Heart left ventricle (tissue), 16 donors: ENCODE data around the gene ACAP3. TPM values are rescaled to one million over a fixed set of nuclear protein-coding genes. Genes with fewer than 3 reads are reported as not detected.

Experiments
- ATAC-seq, 4 donors: fragments of 200-7000 bp; cut with Tn5 transposase; one replicate each; pipeline ENCODE4 v1.9.1; 2020 to 2022; ENCODE audit warnings: moderate library complexity in 4 of 4, mild to moderate bottlenecking in 3 of 4, moderate number of reproducible peaks in 1 of 4
- DNase-seq, 5 donors: peaks; one replicate each; pipeline ENCODE4 v3.0.0-alpha.2; 2020
- H3K27ac ChIP-seq, 12 donors: fragments of 200-600 bp; sonication (generic) in 4 of 12; one replicate each; pipeline versions ENCODE4 v1.5.0 to v1.8.0; 2016 to 2022; ENCODE audit warnings: mild to moderate bottlenecking in 2 of 12
- H3K27me3 ChIP-seq, 9 donors: fragments of 200-600 bp; sonication (generic) in 2 of 9; one replicate each; pipeline versions ENCODE4 v1.5.1 to v1.8.0; 2016 to 2022; ENCODE audit warnings: mild to moderate bottlenecking in 3 of 9
- H3K36me3 ChIP-seq, 9 donors: fragments of 200-600 bp; sonication (generic) in 2 of 9; one replicate each; pipeline versions ENCODE4 v1.5.0 to v1.8.0; 2018 to 2022; ENCODE audit warnings: mild to moderate bottlenecking in 2 of 9
- H3K4me1 ChIP-seq, 12 donors: fragments of 200-600 bp; sonication (generic) in 4 of 12; one replicate each; pipeline versions ENCODE4 v1.5.0 to v1.8.0; 2016 to 2022; ENCODE audit warnings: mild to moderate bottlenecking in 3 of 12
- H3K4me3 ChIP-seq, 12 donors: fragments of 200-600 bp; sonication (generic) in 4 of 12; one replicate each; pipeline versions ENCODE4 v1.5.0 to v1.8.0; 2017 to 2022; ENCODE audit warnings: mild to moderate bottlenecking in 9 of 12, moderate library complexity in 4 of 12
- H3K9me3 ChIP-seq, 12 donors: fragments of 200-600 bp; sonication (generic) in 4 of 12; one replicate each; pipeline versions ENCODE4 v1.5.0 to v1.8.0; 2016 to 2022; ENCODE audit warnings: mild to moderate bottlenecking in 1 of 12
- POLR2A ChIP-seq, 2 donors: fragments of 450-650 bp; IDR thresholded peaks; one replicate each; pipeline ENCODE4 v1.6.1; 2017; ENCODE audit warnings: antibody characterized with exemption in 2 of 2, mild to moderate bottlenecking in 2 of 2, moderate library complexity in 2 of 2
- WGBS, 4 donors: extraction: QIAGEN DNeasy Blood & Tissue Kit in 2 of 4; methylation state at CpG; one replicate each; pipeline versions ENCODE4 v1.1.5 to v1.1.7; 2013 to 2018; 5-methylcytosine and 5-hydroxymethylcytosine counted together
- intact Hi-C, 10 donors: fragments of 100-400 bp; cut with DNase I; formaldehyde crosslinking; loops; one replicate each; pipeline versions ENCODE4 v1.11.1 to v1.14.2; 2022
- polyA plus RNA-seq, 2 donors: library from polyadenylated mRNA; stranded (reverse); fragments of 200-250 nt; gene quantifications; one replicate each; pipeline ENCODE4 v1.2.3, GENCODE V29; 2013
- total RNA-seq, 9 donors: library from RNA; depleted of rRNA in 2 of 9; stranded (reverse); fragments of >200 nt in 2 of 9; fragmentation: NEBNext Ultra II Directional in 3 of 9; extraction: Animal tissue kit (Norgen Biotek cat#: 25700) in 3 of 9; gene quantifications; one replicate each; pipeline versions ENCODE4 v1.1.0 to v1.2.4, GENCODE V29; 2016 to 2023
- TF ChIP-seq, protein P1 (sequence below), 12 donors: fragments of 200-600 bp; sonication (generic) in 4 of 12; IDR thresholded peaks; one replicate each; pipeline versions ENCODE4 v1.5.0 to v1.8.0; 2018 to 2022; ENCODE audit warnings: antibody characterized with exemption in 12 of 12, mild to moderate bottlenecking in 5 of 12
- donor health status: ischemic (EF 13 %, LVEDD 7.1; RV severe dilation, severe dysfunction).
- donor health status: healthy with polysubstance abuse.
- donor health status: DM: no; HTN: yes; CAD: no.
- donor health status: DM: no; HTN: no; CAD: no.
- donor health status: ischemic (EF 25% LVEDD 6.9; RV normal size, moderate dysfunction).
- donor health status: ischemic (EF 25% LVEDD 5.7; RV mildly dilated, moderate dysfunction).
- donor health status: healthy.
- donor health status: DM: yes; HTN: yes; CAD: no.
- donor health status: ischemic (EF 35%, LVEDD 5.7; RV mildly dilated, moderate dysfunction).
- donor health status: nonischemic (EF 11% LVEDD 7.7; RV severe dilation, severe dysfunction).
- donor health status: DM: yes; HTN: yes; CAD: no.
- donor health status: PGD.
- donor health status: ischemic (EF 29% LVEDD 5.4; RV normal size, mild dysfunction).
- donor health status: nonischemic (EF 23%, LVEDD 6.1; RV moderate dilation, normal function).

ACAP3 gene
- total and polyA plus RNA-seq, 11 donors = 20.1 to 59.5 (median 34.1) TPM

DNA sequence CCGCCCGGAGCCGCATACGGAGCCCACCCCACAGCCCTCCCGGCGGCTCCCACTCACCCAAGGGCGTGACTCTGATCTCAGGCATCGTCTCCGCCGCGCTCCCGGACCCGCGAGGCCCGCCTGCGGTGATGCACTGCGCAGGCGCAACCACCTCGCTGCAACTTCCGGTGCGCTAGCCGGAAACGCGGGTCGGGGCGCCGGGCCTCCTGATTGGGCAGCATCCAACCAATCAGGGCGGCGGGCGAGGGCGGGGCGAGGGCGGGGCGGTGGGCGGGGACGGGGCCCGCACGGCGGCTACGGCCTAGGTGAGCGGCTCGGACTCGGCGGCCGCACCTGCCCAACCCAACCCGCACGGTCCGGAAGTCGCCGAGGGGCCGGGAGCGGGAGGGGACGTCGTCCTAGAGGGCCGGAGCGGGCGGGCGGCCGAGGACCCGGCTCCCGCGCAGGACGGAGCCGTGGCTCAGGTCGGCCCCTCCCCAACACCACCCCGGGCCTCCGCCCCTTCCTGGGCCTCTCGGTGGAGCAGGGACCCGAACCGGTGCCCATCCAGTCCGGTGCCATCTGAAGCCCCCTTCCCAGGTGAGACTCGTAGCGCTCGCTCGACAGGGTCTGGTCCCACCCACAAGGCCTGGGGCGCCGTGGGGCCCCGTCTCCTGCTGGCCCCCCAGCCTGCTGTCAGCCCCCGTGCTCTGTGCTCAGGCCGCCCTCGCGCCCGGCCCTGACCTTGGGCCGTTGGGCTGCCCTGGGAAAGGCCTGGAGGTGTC, 17.0 kb upstream of the ACAP3 start, which contains the start of the genes CPTP and INTS11:
Gene CPTP, plus strand, starts transcription at position 279 of the 764 bp plus-strand sequence. CDS start 2,109 bp downstream, outside the sequence.
Gene INTS11, minus strand, starts transcription at position 137 of the 764 bp plus-strand sequence. Its CDS starts 52 bp downstream, at position 85.
- DNase-seq = peak; percentile 94 to 99 (median 96)
- intact Hi-C loops = loop anchor here in 1 of 10 donors (2.0 kb wide), 1 partner anchor 24 kb away; the partner anchor contains the start of gene DVL1
- Histone ChIP-seq H3K36me3 (peaks cover 0 to 38% (median 33%) of the 10 kb centered on the region in 9 donors), H3K27ac (peak within 1 kb of the TSS; percentile 88 to 98 (median 96)), H3K4me3 (peak within 1 kb of the TSS; percentile 73 to 100 (median 95)), H3K4me1 (peaks cover 7 to 80% (median 43%) of the 10 kb centered on the region in 12 donors), H3K9me3 (no peaks in the 10 kb centered on the region), H3K27me3 (no peaks in the 10 kb centered on the region)
- 0 to 2% (median 1%) methylated on average over 5 to 84 of the region's 84 CpGs for WGBS, 4 donors
- ATAC-seq = peak; percentile 55 to 81 (median 80)
- peak; percentile 52 to 81 for TF ChIP-seq POLR2A (IDR thresholded peaks at IDR 0.05)
- TF ChIP-seq, protein P1, sequence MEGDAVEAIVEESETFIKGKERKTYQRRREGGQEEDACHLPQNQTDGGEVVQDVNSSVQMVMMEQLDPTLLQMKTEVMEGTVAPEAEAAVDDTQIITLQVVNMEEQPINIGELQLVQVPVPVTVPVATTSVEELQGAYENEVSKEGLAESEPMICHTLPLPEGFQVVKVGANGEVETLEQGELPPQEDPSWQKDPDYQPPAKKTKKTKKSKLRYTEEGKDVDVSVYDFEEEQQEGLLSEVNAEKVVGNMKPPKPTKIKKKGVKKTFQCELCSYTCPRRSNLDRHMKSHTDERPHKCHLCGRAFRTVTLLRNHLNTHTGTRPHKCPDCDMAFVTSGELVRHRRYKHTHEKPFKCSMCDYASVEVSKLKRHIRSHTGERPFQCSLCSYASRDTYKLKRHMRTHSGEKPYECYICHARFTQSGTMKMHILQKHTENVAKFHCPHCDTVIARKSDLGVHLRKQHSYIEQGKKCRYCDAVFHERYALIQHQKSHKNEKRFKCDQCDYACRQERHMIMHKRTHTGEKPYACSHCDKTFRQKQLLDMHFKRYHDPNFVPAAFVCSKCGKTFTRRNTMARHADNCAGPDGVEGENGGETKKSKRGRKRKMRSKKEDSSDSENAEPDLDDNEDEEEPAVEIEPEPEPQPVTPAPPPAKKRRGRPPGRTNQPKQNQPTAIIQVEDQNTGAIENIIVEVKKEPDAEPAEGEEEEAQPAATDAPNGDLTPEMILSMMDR (IDR thresholded peaks at IDR 0.05) = no peak

DNA sequence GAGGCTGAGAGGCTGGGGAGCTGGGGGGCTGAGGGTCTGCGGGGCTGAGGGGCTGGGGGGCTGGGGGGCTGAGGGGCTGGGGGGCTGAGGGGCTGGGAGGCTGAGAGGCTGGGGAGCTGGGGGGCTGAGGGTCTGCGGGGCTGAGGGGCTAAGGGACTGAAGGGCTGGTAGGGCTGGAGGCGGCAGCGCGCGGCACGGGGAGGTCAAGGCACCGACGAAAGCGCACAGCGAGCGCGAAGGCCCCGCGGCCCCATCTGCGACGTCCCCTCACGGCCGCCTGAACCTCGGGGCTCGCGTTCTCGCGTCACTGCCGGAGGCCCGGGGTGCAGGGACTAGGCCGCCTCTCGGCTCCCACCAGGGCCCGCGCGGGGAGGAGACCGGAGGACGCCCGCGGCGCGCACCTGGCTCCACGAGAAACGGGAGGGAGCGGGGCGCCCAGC, 16.4 kb upstream of the ACAP3 start:
- ATAC-seq (no peak), DNase-seq (no peak)
- intact Hi-C loops = loop anchor here in 1 of 10 donors (2.0 kb wide), 1 partner anchor 25 kb away; the partner anchor contains the start of gene DVL1
- TF ChIP-seq, protein P1 (IDR thresholded peaks at IDR 0.05) = no peak
- TF ChIP-seq POLR2A (IDR thresholded peaks at IDR 0.05) = no peak
- H3K27ac ChIP-seq = peak overlapping the region; percentile 67 to 98 (median 96)
- peaks cover 0 to 44% (median 36%) of the 10 kb centered on the region in 9 donors for H3K36me3 ChIP-seq
- 0 to 1% (median 0%) methylated on average over 5 to 41 of the region's 41 CpGs for WGBS, 4 donors
- H3K4me3 ChIP-seq = peak overlapping the region; percentile 73 to 100 (median 95)
- H3K27me3 ChIP-seq = no peaks in the 10 kb centered on the region
- H3K4me1 ChIP-seq = peaks cover 7 to 80% (median 43%) of the 10 kb centered on the region in 12 donors
- no peaks in the 10 kb centered on the region for H3K9me3 ChIP-seq

DNA sequence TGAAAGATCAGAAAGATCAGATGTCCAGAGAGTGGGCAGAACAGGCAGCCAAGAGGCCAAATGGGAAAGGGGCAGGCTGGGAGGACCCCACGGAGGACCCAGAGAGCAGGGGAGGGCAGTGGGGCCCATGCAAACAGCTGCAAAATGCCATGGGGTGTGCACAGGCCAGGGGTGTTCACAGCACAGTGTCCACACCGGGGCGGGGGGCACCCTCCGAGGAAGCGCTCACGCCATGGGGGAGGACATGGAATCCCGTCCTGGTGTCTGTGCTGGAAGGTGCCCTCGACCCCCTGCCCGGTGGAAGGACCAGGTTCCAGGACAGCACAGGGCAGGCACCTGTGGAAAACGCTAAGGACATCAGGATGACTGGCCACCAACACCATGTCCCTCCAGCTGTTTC, 15.2 kb upstream of the ACAP3 start:
- intact Hi-C loops = no loop called here
- DNase-seq = no peak
- Histone ChIP-seq H3K36me3 (peaks cover 0 to 44% (median 30%) of the 10 kb centered on the region in 9 donors), H3K4me1 (peaks cover 7 to 80% (median 47%) of the 10 kb centered on the region in 12 donors), H3K27me3 (no peaks in the 10 kb centered on the region), H3K4me3 (peak overlapping the region in 1 of 12 donors; percentile 28), H3K9me3 (no peaks in the 10 kb centered on the region), H3K27ac (no peak overlapping the region)
- WGBS, 4 donors = 78 to 92% (median 87%) methylated on average over 9 to 10 of the region's 10 CpGs
- TF ChIP-seq POLR2A (IDR thresholded peaks at IDR 0.05) = no peak
- TF ChIP-seq, protein P1 (IDR thresholded peaks at IDR 0.05) = no peak
- ATAC-seq = no peak

DNA sequence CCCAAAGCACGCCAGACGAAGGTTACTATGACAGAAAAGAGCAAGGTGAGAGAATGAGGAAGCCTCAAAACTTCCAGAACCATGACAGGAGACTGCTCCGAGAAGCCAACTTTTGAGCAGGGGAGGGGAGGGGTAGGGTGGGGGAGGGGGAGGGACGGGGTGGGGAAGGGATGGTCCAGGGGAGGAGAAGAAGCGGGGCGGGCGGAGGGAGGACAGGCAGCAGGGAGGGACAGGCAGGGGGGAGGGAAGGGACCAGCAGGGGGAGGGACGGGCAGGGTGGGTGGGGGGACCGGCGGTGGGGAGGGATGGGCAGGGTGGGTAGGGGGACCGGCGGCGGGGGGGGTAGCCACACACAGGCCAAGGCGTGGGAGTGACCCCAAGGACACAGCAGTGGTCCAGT, 14.7 kb upstream of the ACAP3 start:
- WGBS, 4 donors = 86 to 93% (median 89%) methylated on average over 4 to 14 of the region's 14 CpGs
- Histone ChIP-seq H3K36me3 (peaks cover 0 to 44% (median 29%) of the 10 kb centered on the region in 9 donors), H3K27ac (no peak overlapping the region), H3K4me1 (peaks cover 7 to 80% (median 50%) of the 10 kb centered on the region in 12 donors), H3K4me3 (no peak overlapping the region), H3K9me3 (no peaks in the 10 kb centered on the region), H3K27me3 (no peaks in the 10 kb centered on the region)
- no peak for DNase-seq
- ATAC-seq = no peak
- intact Hi-C loops = no loop called here
- no peak for TF ChIP-seq POLR2A (IDR thresholded peaks at IDR 0.05)
- TF ChIP-seq, protein P1 (IDR thresholded peaks at IDR 0.05) = no peak
